ENCODE results near the gene SHTN1. TPM values are rescaled to one million over a fixed set of nuclear protein-coding genes. Genes with fewer than 3 reads are reported as not detected.

The SHTN1 gene
- total and polyA plus RNA-seq, 10 of the 15 experiments (the other 5 are each of a cell fraction or from before 2014, with no cell fraction given): 0.79 to 4.0 (median 2.0) TPM

GRCh38 chr10:116973371-116973905, 31.5 kb downstream of the SHTN1 start:
- Histone ChIP-seq H4K20me1 (ENCODE audit: control insufficient read depth, insufficient read depth) (no peaks in the 10 kb centered on the region), H3K9ac (ENCODE audit: control insufficient read depth, insufficient read depth, low read length) (no peak overlapping the region), H3K79me2 (ENCODE audit: control insufficient read depth, insufficient read depth, low read length) (no peaks in the 10 kb centered on the region), H3K9me3 (replicated peaks; ENCODE audit: control insufficient read depth, insufficient read depth, low read length) (no peaks in the 10 kb centered on the region), H3K4me1 (ENCODE audit: control insufficient read depth, insufficient read depth, low read length) (no peaks in the 10 kb centered on the region), H3K4me2 (ENCODE audit: control insufficient read depth, insufficient read depth) (no peak overlapping the region), H2AFZ (ENCODE audit: control insufficient read depth, low read depth, low read length) (no peak overlapping the region), H3K27me3 (replicated peaks in 1 of 2; ENCODE audit: control insufficient read depth in 2 of 2, insufficient read depth in 2 of 2, low read length in 1 of 2) (no peaks in the 10 kb centered on the region), H3K27ac (ENCODE audit: control insufficient read depth, insufficient read depth) (no peak overlapping the region), H3K36me3 (ENCODE audit: control insufficient read depth in 2 of 2, insufficient read depth in 2 of 2, low read length in 1 of 2) (no peaks in the 10 kb centered on the region), H3K4me3 (no peak overlapping the region)
- intact Hi-C loops (cut with micrococcal nuclease; ENCODE audit: unreplicated experiment): no loop called here
- POLR2A ChIA-PET: no interaction called here
- RAD21 ChIA-PET (ENCODE audit: unreplicated experiment): no interaction called here
- 31% methylated on average over 4 of the region's 4 CpGs for WGBS (ENCODE audit: insufficient coverage, insufficient replicate concordance, low lambda C conversion rate, missing lambda C conversion rate)
- no peak for TF ChIP-seq IRF5 (IDR thresholded peaks at IDR 0.05; ENCODE audit: borderline replicate concordance)
- DNase-seq (ENCODE audit: low read depth, low spot score) (no peak), FAIRE-seq (no peak), ATAC-seq (no peak)
- SMC1A ChIA-PET (ENCODE audit: uncharacterized antibody, unreplicated experiment): no interaction called here
- BruUV-seq (replicated peaks): no TSS peak
- in situ Hi-C loops (cut with MboI): no loop called here
- CTCF ChIA-PET: no interaction called here

GRCh38 chr10:116972131-116972530, 32.9 kb downstream of the SHTN1 start:
- intact Hi-C loops (cut with micrococcal nuclease; ENCODE audit: unreplicated experiment): no loop called here
- no peak overlapping the region for H3K9ac ChIP-seq (ENCODE audit: control insufficient read depth, insufficient read depth, low read length)
- ATAC-seq (no peak), DNase-seq (ENCODE audit: low read depth, low spot score) (no peak), FAIRE-seq (no peak)
- no peak overlapping the region for H3K4me2 ChIP-seq (ENCODE audit: control insufficient read depth, insufficient read depth)
- 0% methylated on average over 1 of the region's 1 CpG for WGBS (ENCODE audit: insufficient coverage, insufficient replicate concordance, low lambda C conversion rate, missing lambda C conversion rate)
- BruUV-seq (replicated peaks): no TSS peak
- H3K27me3 ChIP-seq (replicated peaks in 1 of 2; ENCODE audit: control insufficient read depth in 2 of 2, insufficient read depth in 2 of 2, low read length in 1 of 2): no peaks in the 10 kb centered on the region
- no peaks in the 10 kb centered on the region for H3K4me1 ChIP-seq (ENCODE audit: control insufficient read depth, insufficient read depth, low read length)
- no peaks in the 10 kb centered on the region for H3K36me3 ChIP-seq (ENCODE audit: control insufficient read depth in 2 of 2, insufficient read depth in 2 of 2, low read length in 1 of 2)
- ChIA-PET POLR2A (no interaction called here), SMC1A (ENCODE audit: uncharacterized antibody, unreplicated experiment) (no interaction called here), RAD21 (ENCODE audit: unreplicated experiment) (no interaction called here), CTCF (no interaction called here)
- no peaks in the 10 kb centered on the region for H4K20me1 ChIP-seq (ENCODE audit: control insufficient read depth, insufficient read depth)
- in situ Hi-C loops (cut with MboI): no loop called here
- no peaks in the 10 kb centered on the region for H3K9me3 ChIP-seq (replicated peaks; ENCODE audit: control insufficient read depth, insufficient read depth, low read length)
- H3K79me2 ChIP-seq (ENCODE audit: control insufficient read depth, insufficient read depth, low read length): no peaks in the 10 kb centered on the region
- no peak overlapping the region for H2AFZ ChIP-seq (ENCODE audit: control insufficient read depth, low read depth, low read length)
- H3K4me3 ChIP-seq: no peak overlapping the region
- TF ChIP-seq NFYB (IDR thresholded peaks at IDR 0.05; ENCODE audit: insufficient read depth, low read depth, low read length) (no peak), MEF2A (IDR thresholded peaks at IDR 0.05; ENCODE audit: insufficient read depth, low read depth, low read length) (no peak), IKZF2 (IDR thresholded peaks at IDR 0.05) (no peak), IKZF1 (conservative IDR thresholded peaks at IDR 0.05) (no peak), SUPT20H (IDR thresholded peaks at IDR 0.05; ENCODE audit: borderline replicate concordance, control insufficient read depth, low read depth, low read length) (no peak)
- no peak overlapping the region for H3K27ac ChIP-seq (ENCODE audit: control insufficient read depth, insufficient read depth)

Measured in GM12878 (cell line).